GM12864 (cell line): ENCODE measurements around the gene ALOX5AP.
"Not testable (repeated sequence)": the region's sequence is repeated elsewhere in the genome, so short reads cannot be mapped to it uniquely, and the experiment has no call there.

Experiments
- DNase-seq: peaks from one replicate; pipeline ENCODE4 v3.0.0-alpha.2; 2011; ENCODE audit warnings: low read depth
- H3K4me3 ChIP-seq: 2 replicates; pipeline ENCODE4 v1.5.1; 2011; ENCODE audit warnings: mild to moderate bottlenecking, low read depth, low read length, control low read depth
- TF ChIP-seq, protein P1 (sequence below): IDR thresholded peaks from 2 replicates; pipeline ENCODE4 v1.5.1; 2011; ENCODE audit warnings: low read depth, mild to moderate bottlenecking, moderate library complexity, low read length, control low read depth, inconsistent platforms; ENCODE audit errors: missing control alignments

Gene ALOX5AP

DNA sequence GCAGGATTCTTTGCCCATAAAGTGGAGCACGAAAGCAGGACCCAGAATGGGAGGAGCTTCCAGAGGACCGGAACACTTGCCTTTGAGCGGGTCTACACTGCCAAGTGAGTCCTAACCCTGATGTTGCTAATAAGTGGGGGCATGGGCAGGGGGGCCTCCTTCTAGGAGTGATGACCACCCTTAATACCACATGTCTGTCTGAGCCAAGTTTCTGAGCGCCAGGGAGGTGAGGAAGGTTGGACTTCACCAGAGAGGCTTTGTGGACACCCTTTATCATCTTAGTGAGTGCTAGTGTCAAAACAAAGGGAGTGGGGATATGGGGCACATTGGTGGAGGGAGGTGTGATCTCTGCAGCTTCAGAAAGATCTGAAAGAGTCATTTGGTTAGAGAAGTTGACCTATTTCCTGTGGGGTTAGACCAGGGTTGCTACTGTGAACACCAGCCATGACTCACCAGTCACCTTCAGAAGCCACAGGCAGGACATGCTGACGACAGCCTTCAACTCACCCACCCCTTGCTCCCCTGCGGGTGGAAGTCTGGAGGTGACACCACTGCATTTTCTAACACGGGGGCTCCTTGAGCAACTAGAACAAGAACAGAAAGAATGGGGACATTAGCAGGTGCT lies 8.8 kb downstream of the ALOX5AP start:
- peak; percentile 95 for DNase-seq
- H3K4me3 ChIP-seq = no peak overlapping the region
- TF ChIP-seq, protein P1, sequence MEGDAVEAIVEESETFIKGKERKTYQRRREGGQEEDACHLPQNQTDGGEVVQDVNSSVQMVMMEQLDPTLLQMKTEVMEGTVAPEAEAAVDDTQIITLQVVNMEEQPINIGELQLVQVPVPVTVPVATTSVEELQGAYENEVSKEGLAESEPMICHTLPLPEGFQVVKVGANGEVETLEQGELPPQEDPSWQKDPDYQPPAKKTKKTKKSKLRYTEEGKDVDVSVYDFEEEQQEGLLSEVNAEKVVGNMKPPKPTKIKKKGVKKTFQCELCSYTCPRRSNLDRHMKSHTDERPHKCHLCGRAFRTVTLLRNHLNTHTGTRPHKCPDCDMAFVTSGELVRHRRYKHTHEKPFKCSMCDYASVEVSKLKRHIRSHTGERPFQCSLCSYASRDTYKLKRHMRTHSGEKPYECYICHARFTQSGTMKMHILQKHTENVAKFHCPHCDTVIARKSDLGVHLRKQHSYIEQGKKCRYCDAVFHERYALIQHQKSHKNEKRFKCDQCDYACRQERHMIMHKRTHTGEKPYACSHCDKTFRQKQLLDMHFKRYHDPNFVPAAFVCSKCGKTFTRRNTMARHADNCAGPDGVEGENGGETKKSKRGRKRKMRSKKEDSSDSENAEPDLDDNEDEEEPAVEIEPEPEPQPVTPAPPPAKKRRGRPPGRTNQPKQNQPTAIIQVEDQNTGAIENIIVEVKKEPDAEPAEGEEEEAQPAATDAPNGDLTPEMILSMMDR = no peak

DNA sequence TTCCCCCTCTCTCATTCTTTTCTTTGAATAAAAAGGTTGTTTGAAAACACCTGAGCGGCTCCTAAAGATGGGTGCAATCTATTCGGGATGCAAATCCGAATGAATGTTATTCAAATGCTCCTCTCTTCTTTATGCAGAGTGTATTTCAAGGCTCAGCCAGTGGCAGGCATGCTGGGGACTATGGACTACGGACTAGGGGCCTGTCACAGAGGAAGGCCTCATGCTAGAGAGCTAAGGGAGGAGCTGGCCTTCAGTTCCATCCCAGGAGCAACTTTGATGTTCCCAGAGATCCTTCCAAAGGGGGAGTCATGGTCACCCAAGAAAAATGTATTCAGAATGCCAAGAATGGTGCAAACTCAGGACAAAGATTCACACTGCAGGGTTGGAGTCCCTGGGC lies 9.3 kb downstream of the ALOX5AP start:
- H3K4me3 ChIP-seq = no peak overlapping the region
- no peak for DNase-seq
- TF ChIP-seq, protein P1 = no peak

DNA sequence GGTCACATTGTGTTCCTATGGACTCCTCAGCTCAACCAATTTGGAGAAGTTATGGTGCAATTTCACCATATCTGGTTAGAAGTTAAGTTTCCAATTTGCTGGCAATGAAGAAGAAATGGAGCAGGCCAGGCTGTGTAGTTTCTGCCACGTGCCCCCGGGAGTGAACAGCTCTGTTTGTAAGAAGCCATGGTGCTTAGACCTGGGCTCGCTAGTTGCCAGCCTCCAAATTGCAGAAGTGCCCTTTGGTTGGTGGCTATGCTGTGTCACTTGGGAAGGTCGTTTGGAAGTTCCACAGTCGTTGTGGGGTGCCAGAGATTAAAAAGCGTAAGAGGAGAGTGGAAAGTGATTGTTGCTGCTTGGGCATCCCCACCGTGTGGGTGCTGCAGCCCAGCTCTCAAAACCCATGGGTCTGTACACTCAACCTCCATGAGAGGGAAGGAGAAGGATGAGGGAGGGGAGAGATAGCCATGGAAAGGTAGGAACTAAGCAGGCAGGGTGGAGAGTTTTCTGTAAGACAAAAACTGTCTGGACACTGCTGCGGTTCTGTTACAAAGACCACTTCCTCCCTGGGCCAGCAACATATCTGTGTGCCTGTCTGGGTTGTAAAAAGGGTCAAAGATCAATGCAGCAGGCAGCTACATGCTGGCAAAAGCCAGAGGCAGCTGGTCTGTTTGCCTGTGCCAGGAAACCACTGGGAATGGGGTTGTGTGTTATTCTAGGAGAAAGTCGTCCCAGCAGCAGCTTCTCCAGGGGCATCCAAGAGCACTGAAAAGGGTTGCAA lies 10.8 kb downstream of the ALOX5AP start:
- TF ChIP-seq, protein P1 = no peak
- H3K4me3 ChIP-seq = no peak overlapping the region
- DNase-seq = no peak

DNA sequence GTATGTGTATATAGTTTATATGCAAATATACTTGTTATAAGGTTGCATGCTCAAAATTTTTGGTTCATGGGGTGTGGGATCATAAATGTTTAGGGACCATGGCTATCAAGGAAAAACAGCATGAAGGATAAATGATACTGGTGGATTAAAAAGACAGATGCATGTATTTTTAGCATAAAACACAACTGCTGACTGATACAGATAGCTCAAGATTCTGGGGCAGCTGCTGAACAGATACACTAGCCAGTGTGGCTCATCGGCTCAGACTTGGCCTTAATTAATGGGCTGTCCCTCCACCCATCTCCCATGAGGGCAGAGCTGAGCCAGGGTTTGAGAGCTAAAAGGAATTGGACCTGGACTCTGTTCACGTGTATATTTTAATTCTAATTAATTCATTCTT lies 11.4 kb downstream of the ALOX5AP start:
- H3K4me3 ChIP-seq = no peak overlapping the region
- no peak for DNase-seq
- TF ChIP-seq, protein P1 = no peak

DNA sequence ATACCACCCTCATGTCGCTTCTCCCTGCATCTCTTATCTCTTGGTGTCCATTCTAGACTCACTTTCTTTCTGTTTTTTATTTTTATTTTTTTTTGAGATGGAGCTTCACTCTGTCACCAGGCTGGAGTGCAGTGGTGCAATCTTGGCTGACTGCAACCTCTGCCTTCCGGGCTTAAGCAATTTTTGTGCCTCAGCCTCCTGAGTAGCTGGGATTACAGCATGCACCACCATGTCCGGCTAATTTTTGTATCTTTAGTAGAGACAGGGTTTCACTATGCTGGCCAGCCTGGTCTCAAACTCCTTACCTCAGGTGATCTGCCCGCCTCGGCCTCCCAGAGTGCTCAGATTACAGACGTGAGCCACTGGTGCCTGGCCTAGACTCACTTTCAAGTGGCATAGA lies 12.5 kb downstream of the ALOX5AP start:
- not testable (repeated sequence) for DNase-seq

DNA sequence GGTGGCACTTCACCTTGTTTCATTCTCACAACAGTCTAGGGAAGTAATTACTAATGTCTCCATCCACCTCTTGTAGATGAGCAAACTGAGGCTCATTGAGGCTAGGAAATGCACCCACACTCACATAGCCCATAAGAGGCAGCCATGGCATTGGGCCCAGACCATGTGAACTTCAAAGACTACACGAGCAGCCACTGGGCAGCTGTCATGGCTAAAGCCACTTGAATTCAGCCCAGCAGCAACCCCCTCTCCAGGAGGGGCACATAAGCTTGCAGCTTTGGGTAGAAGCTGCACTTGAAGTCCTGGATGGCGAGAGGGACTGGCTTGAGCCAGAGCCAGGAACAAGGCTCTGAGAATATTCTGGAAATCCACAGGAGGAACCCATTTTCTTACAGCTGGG lies 13.4 kb downstream of the ALOX5AP start:
- TF ChIP-seq, protein P1 = no peak
- DNase-seq = no peak
- no peak overlapping the region for H3K4me3 ChIP-seq

More for the DNA sequence above, 12.5 kb downstream of the ALOX5AP start:
- not testable (repeated sequence) for H3K4me3 ChIP-seq

DNA sequence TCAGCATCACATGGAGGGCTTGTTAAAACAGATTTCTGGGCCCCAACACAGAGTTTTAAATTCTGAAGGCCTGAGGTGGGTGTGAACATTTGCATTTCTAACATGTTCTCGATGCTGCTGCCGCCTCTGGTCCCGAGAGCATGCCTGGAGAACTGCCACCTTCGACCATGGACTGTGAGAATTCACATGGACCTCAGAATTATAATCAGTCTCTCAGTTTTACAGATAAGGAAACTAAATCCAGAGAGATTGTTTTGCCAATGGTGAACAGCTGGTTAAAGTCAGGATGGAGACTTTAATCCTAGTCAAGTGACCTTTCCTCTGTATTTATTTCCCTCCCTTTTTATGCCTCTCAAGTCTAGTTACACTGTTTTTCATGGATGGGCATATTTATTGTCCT lies 14.7 kb downstream of the ALOX5AP start:
- DNase-seq = no peak
- H3K4me3 ChIP-seq = no peak overlapping the region
- TF ChIP-seq, protein P1 = no peak
